SU-DHL-6 (cell line): ENCODE results near the gene CADM1.

Experiments used
- H2AFZ ChIP-seq: fragments of 200-600 bp; sonication (generic); 2 replicates; pipeline ENCODE4 v1.6.1; 2014; ENCODE audit warnings: low read depth, mild to moderate bottlenecking, moderate library complexity, mixed read lengths, antibody characterized with exemption, low read length; ENCODE audit not compliant: severe bottlenecking
- H3F3A ChIP-seq: fragments of 200-600 bp; shearing (Covaris generic); 2 replicates; pipeline ENCODE4 v1.6.0; 2016; ENCODE audit warnings: antibody characterized with exemption, mild to moderate bottlenecking; ENCODE audit not compliant: insufficient read depth
- H3K27ac ChIP-seq: fragments of 200-600 bp; sonication (generic); 2 replicates; pipeline ENCODE4 v1.5.1; 2016; ENCODE audit warnings: low read depth, mild to moderate bottlenecking, low read length, moderate library complexity, mixed read lengths
- H3K27me3 ChIP-seq: fragments of 200-600 bp; sonication (generic), shearing (Covaris generic); 2 replicates; pipeline ENCODE4 v1.6.0; 2014; ENCODE audit warnings: mild to moderate bottlenecking, low read length
- H3K36me3 ChIP-seq: fragments of 200-600 bp; sonication (generic); 2 replicates; pipeline ENCODE4 v1.6.1; 2014; ENCODE audit warnings: mild to moderate bottlenecking, low read length, mixed read lengths
- H3K4me2 ChIP-seq: fragments of 300-600, 200-600 bp; shearing (Covaris generic), sonication (generic); 2 replicates; pipeline ENCODE4 v1.6.0; 2014; ENCODE audit warnings: low read length, low read depth, mild to moderate bottlenecking; ENCODE audit not compliant: poor library complexity, severe bottlenecking
- H3K4me3 ChIP-seq: fragments of 200-600 bp; sonication (generic); 2 replicates; pipeline ENCODE4 v1.5.1; 2014; ENCODE audit warnings: antibody characterized with exemption, low read length, mild to moderate bottlenecking, mixed read lengths; ENCODE audit not compliant: insufficient read depth, poor library complexity, severe bottlenecking
- H3K79me2 ChIP-seq: fragments of 200-600 bp; sonication (generic); 2 replicates; pipeline ENCODE4 v1.6.1; 2014; ENCODE audit warnings: mild to moderate bottlenecking, low read length, moderate library complexity; ENCODE audit not compliant: insufficient read depth
- H3K9ac ChIP-seq: fragments of 200-600 bp; sonication (generic); 2 replicates; pipeline ENCODE4 v1.7.0; 2014; ENCODE audit warnings: mild to moderate bottlenecking, low read length
- H3K9me2 ChIP-seq: fragments of 200-600 bp; sonication (generic); replicated peaks from 2 replicates; pipeline ENCODE4 v1.6.1; 2014; ENCODE audit warnings: low read length; ENCODE audit not compliant: insufficient read depth
- H3K9me3 ChIP-seq: fragments of 200-600 bp; sonication (generic); 2 replicates; pipeline ENCODE4 v1.6.1; 2014; ENCODE audit warnings: low read length, mixed read lengths; ENCODE audit not compliant: insufficient read depth
- H4K20me1 ChIP-seq: fragments of 200-600 bp; sonication (generic); 2 replicates; pipeline ENCODE4 v1.6.1; 2014; ENCODE audit warnings: low read depth, mild to moderate bottlenecking, antibody characterized with exemption, low read length, moderate library complexity, mixed read lengths
- CTCF ChIP-seq: fragments of 200-600 bp; sonication (generic); IDR thresholded peaks from one replicate; pipeline ENCODE4 v1.5.1; 2017; ENCODE audit warnings: antibody characterized with exemption, mild to moderate bottlenecking, low read length, moderate library complexity; ENCODE audit not compliant: insufficient read depth, poor library complexity, severe bottlenecking
- EZH2phosphoT487 ChIP-seq: fragments of 200-600 bp; sonication (generic), shearing (Covaris generic); conservative IDR thresholded peaks from 2 replicates; pipeline ENCODE4 v1.6.1; 2018; ENCODE audit warnings: mild to moderate bottlenecking, antibody characterized with exemption, low read length, moderate library complexity, mixed read lengths

Gene CADM1

GRCh38 chr11:115185507-115185906, 318.7 kb downstream of the CADM1 start:
- H3K79me2 ChIP-seq = no peaks in the 10 kb centered on the region
- no peaks in the 10 kb centered on the region for H4K20me1 ChIP-seq
- TF ChIP-seq CTCF (no peak), EZH2phosphoT487 (no peak)
- no peak overlapping the region for H3K9ac ChIP-seq
- no peaks in the 10 kb centered on the region for H3K27me3 ChIP-seq
- H3K36me3 ChIP-seq = no peaks in the 10 kb centered on the region
- no peaks in the 10 kb centered on the region for H3F3A ChIP-seq
- no peaks in the 10 kb centered on the region for H3K9me2 ChIP-seq
- no peak overlapping the region for H3K4me2 ChIP-seq
- no peak overlapping the region for H3K4me3 ChIP-seq
- H3K9me3 ChIP-seq = no peaks in the 10 kb centered on the region
- no peak overlapping the region for H3K27ac ChIP-seq
- no peak overlapping the region for H2AFZ ChIP-seq

GRCh38 chr11:115184901-115185300, 319.3 kb downstream of the CADM1 start:
- no peaks in the 10 kb centered on the region for H3K36me3 ChIP-seq
- no peak overlapping the region for H3K4me3 ChIP-seq
- H3K27me3 ChIP-seq = no peaks in the 10 kb centered on the region
- H4K20me1 ChIP-seq = no peaks in the 10 kb centered on the region
- H3F3A ChIP-seq = no peaks in the 10 kb centered on the region
- no peak overlapping the region for H3K9ac ChIP-seq
- TF ChIP-seq CTCF (no peak), EZH2phosphoT487 (no peak)
- H3K79me2 ChIP-seq = no peaks in the 10 kb centered on the region
- no peaks in the 10 kb centered on the region for H3K9me3 ChIP-seq
- no peaks in the 10 kb centered on the region for H3K9me2 ChIP-seq
- no peak overlapping the region for H2AFZ ChIP-seq
- no peak overlapping the region for H3K4me2 ChIP-seq
- no peak overlapping the region for H3K27ac ChIP-seq

GRCh38 chr11:115183830-115184229, 320.4 kb downstream of the CADM1 start:
- no peak overlapping the region for H2AFZ ChIP-seq
- H3K27ac ChIP-seq = no peak overlapping the region
- TF ChIP-seq CTCF = no peak
- no peak for TF ChIP-seq EZH2phosphoT487
- H3K4me3 ChIP-seq = no peak overlapping the region
- no peaks in the 10 kb centered on the region for H4K20me1 ChIP-seq
- no peaks in the 10 kb centered on the region for H3K36me3 ChIP-seq
- H3K4me2 ChIP-seq = no peak overlapping the region
- no peaks in the 10 kb centered on the region for H3K9me3 ChIP-seq
- no peaks in the 10 kb centered on the region for H3K9me2 ChIP-seq
- H3F3A ChIP-seq = no peaks in the 10 kb centered on the region
- H3K9ac ChIP-seq = no peak overlapping the region
- no peaks in the 10 kb centered on the region for H3K27me3 ChIP-seq
- no peaks in the 10 kb centered on the region for H3K79me2 ChIP-seq
